Dedifferentiated amniotic fluid mesenchymal stem cell (primary cell): ENCODE measurements around the gene UGT1A9.
A peak's percentile ranks its signal among the peaks of the same experiment; 100 is the strongest.
"Not testable (repeated sequence)": the region's sequence is repeated elsewhere in the genome, so short reads cannot be mapped to it uniquely, and the experiment has no call there.

Experiments used
- DNase-seq: peaks from one replicate; pipeline ENCODE4 v3.0.0-alpha.2; 2016; ENCODE audit errors: extremely low spot score

UGT1A9 gene

DNA sequence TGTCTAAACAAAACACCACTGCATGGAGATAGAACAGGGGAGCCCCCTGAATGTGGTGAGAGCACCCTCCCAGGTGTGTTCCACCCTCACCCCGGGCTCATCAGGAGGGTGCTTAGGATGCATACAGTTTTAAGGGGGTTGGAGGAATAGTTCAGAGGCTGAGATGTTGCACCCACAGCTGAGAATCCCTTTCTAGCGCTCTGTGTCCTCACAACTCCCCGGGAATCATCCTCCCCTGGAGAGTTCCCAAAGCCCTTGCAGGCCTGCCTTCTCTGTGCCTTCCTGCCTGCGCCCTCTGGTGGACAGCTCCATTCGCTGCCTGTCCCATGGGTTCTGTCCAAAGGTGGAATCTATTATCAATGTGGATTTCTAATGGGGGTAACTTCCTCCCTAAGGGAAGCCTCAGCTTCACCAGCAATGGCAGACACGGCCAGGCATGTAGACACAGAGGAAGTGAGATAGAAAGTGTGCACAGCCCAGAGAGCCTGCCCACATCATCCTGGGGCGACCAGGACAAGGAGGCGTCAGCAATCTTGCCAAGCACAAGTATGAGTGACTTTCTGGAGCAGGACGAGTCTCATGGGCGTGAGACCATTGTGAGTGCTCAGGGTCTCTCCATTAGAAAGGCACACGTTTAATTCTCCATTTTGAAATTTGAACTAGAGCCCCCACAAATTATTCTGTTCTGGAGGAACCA, 39.8 kb downstream of the UGT1A9 start:
- peak; percentile 80 for DNase-seq

GRCh38 chr2:233712611-233713261, 41.0 kb downstream of the UGT1A9 start, which contains the start of gene UGT1A5:
TSS of gene UGT1A5 (plus strand) at chr2:233712907. CDS start at chr2:233712992, 85 bp downstream.
- DNase-seq = no peak

DNA sequence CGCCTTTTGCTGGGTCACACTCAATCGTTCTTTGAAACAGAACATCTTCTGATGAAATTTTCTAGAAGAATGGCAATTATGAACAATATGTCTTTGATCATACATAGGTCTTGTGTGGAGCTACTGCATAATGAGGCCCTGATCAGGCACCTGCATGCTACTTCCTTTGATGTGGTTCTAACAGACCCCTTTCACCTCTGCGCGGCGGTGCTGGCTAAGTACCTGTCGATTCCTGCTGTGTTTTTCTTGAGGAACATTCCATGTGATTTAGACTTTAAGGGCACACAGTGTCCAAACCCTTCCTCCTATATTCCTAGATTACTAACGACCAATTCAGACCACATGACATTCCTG, 41.5 kb downstream of the UGT1A9 start:
- no peak for DNase-seq

DNA sequence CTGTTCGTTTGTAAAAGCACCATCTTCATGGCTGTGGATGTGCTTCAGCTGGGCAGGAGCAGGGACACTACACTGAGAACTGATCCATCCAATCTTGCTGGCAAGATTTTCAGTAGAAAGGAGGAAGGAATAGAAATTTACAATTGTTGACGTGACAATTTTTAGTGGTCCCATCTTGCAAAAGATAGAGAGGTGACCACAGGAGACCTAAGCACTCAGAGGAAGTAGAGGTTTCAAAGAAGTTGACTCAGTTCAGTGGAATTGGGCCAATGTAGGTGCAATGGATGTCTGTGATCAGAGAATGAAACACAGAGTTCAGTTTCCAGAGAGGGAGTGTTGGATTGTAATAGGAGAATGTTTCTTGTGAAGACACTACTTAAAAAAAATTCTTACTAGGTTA, 42.4 kb downstream of the UGT1A9 start:
- no peak for DNase-seq

DNA sequence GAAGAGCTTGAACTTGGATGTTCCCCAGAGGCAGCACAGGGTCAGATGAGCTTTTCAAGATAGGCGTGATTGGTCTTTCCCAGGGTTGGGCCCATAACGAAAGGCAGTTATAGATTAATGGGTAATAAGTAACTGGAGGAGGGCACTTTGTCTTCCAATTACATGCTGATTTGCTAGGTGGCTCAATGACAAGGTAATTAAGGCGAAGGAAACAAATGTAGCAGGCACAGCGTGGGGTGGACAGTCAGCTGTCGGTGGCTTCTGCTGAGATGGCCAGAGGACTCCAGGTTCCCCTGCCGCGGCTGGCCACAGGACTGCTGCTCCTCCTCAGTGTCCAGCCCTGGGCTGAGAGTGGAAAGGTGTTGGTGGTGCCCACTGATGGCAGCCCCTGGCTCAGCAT, 46.9 kb downstream of the UGT1A9 start, which contains the start of gene UGT1A4:
UGT1A4 (plus strand) TSS at position 185 of the 400 bp plus-strand sequence; CDS start at position 270, 85 bp downstream.
- no peak for DNase-seq

DNA sequence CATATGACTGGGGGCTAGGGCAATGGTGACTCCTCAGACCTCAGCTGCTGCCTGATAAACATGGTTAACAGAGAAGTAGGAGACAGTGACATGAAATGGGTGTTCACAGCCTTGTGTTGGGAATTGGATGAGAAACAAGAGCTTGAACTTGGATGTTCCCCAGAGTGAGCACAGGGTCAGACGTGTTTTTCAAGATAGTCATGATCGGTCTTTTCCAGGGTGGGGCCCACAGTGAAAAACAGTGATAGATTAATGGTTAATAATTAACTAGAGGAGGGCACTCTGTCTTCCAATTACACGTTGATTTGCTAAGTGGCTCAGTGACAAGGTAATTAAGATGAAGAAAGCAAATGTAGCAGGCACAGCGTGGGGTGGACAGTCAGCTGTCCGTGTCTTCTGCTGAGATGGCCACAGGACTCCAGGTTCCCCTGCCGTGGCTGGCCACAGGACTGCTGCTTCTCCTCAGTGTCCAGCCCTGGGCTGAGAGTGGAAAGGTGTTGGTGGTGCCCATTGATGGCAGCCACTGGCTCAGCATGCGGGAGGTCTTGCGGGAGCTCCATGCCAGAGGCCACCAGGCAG, 57.1 kb downstream of the UGT1A9 start, which contains the start of gene UGT1A3:
UGT1A3 (plus strand) TSS at position 320 of the 579 bp plus-strand sequence; CDS start at position 405, 85 bp downstream.
- no peak for DNase-seq

DNA sequence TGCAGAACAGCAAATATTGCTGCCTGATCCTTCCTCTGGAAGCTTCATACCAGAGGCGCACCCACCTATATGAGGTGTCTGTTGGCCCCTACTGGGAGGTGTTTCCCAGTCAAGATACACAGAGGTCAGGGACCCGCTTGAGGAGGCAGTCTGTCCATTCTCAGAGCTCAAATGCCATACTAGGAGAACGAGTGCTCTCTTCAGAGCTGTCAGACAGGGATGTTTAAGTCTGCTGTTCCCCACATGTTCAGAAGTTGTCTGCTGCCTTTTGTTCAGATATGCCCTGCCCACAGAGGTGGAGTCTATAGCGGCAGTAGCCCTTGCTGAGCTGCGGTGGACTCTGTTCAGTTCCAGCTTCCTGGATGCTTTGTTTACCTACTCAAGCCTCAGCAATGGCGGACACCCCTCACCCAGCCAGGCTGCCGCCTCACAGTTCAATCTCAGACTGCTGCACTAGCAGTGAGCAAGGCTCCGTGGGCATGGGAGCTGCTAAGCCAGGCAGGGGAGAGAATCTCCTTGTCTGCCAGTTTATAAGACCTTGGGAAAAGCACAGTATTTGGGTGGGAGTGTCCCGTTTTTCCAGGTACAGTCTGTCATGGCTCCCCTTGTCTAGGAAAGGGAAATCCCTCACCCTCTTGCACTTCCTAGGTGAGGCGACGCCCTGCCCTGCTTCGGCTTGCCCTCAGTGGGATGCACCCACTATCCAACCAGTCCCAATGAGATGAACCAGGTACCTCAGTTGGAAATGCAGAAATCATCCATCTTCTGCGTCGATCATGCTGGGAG, 65.4 kb downstream of the UGT1A9 start:
- not testable (repeated sequence) for DNase-seq

GRCh38 chr2:233740870-233741269, 69.2 kb downstream of the UGT1A9 start:
- no peak for DNase-seq

DNA sequence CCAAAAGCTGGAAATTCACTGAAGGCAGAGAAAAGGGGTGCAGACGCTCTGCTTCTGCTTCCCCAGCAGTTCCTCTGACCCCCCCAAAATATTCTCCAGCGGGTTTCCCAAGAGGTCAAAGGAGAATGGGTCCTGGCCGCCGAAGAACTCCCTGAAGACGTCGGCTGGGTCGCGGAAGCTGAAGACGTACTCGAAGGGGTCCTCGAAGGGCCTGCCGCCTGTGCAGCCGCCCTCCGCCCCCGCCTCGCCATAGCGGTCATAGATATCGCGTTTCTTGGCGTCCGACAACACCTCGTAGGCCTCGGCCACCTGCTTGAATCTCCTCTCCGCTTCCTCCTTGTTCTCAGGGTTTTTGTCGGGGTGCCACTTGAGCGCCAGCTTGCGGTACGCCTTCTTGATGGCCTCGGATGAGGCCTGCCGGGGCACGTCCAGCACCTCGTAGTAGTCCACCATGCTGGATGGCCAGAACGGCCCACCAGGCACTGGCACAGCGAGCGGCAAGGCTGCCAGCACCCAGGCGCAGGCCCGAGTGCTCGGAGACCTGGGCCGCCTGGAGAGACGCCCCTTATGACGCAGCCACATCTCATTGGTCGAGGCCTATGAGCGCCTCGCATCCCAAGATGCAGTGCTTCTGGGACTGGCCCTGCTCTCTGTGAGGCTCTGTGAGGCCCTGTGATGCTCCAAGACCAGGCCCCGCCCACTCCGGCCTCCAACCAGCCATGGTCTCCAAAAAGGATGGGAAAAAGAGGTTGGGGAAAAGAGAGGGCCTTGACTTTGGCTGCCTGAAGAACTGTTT, 72.0 kb downstream of the UGT1A9 start:
- no peak for DNase-seq

DNA sequence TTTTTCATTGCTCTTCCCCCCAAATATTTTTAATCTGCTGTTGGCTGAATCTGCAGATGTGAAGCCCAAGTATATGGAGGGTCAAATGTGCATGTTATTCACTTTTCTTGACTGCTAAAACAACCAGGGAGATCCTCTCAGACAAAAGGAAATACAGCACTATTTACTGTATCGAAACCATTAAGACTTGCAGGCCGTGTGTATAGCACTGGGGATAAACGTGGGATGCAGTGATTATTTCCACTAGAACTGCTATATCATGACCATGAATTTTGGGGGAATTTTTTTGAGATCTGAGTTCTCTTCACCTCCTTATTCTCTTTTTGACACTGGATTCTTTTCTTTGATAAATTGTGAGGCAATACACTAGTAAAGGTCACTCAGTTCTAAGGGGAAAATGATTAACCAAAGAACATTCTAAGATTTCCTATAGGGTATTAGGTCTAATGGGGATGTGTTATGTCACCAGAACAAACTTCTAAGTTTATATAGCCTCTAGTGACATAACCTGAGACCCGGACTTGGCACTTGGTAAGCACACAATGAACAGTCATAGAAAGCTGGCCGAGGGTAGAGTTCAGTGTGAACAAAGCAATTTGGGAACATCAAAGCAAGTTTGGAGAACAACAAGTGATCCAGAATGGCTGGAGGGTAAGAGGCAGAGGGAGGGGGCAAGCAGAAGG, 73.5 kb downstream of the UGT1A9 start:
- no peak for DNase-seq

DNA sequence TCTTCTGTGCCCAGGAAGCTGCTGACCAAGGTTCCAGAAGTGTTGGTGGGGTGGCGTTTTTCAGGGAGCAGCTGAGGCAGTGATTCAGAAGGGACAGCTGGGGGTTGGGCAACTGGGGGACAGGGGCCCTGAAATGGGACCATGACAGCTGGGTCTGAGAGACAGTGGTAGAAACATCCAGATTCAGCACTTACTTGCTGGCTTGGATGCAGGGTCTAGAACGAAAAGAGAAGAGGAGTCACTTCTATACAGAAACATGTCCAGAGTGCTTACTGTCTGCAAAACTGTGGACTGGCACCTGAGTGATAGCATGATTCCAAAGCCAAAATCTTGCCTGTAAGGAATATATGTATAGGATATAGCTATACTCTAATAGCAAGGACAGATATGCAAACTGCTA, 74.1 kb downstream of the UGT1A9 start:
- not testable (repeated sequence) for DNase-seq

DNA sequence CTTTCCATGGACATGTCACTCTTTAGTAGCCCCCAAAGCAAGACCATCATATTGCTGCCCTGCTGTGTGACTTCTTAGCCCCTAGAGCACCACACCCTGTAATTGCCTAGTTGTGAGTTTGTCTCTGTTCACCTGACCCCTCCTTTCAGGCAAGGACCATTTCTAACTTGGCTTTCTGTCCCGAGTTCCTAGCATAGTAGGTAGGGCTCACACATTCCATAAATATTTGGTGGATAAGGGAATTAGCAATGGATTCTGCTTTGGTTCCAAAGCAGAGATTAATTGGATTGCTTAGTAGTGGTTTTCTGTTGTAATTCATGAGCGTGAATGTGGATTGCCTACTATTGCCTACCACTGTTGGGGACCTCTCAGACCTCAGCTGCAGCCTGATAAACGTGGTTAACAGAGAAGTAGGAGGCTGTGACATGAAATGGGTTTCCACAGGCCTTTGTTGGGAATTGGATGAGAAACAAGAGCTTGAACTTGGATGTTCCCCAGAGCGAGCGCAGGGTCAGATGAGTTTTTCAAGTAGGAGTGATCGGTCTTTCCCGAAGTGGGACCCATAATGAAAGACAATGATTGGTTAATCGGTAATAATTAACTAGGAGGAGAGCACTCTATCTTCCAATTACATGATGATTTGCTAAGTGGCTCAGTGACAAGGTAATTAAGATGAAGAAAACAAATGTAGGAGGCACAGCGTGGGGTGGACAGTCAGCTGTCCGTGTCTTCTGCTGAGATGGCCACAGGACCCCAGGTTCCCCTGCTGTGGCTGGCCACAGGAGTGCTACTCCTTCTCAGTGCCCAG, 75.0 kb downstream of the UGT1A9 start:
- DNase-seq = no peak

GRCh38 chr2:233747283-233747544, 75.5 kb downstream of the UGT1A9 start:
- no peak for DNase-seq

- DNase-seq = not testable (repeated sequence)
Observed at GRCh38 chr2:233750689-233751088, 79.0 kb downstream of the UGT1A9 start.

GRCh38 chr2:233751212-233752009, 79.7 kb downstream of the UGT1A9 start:
- not testable (repeated sequence) for DNase-seq

GRCh38 chr2:233754872-233755611, 83.3 kb downstream of the UGT1A9 start:
- no peak for DNase-seq

DNA sequence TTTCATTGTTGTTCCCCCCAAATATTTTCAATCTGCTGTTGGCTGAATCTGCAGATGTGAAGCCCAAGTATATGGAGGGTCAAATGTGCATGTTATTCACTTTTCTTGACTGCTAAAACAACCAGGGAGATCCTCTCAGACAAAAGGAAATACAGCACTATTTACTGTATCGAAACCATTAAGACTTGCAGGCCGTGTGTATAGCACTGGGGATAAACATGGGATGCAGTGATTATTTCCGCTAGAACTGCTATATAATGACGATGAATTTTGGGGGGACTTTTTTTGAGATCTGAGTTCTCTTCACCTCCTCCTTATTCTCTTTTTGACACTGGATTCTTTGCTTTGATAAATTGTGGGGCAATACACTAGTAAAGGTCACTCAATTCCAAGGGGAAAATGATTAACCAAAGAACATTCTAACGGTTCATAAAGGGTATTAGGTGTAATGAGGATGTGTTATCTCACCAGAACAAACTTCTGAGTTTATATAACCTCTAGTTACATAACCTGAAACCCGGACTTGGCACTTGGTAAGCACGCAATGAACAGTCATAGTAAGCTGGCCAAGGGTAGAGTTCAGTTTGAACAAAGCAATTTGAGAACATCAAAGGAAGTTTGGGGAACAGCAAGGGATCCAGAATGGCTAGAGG, 84.9 kb downstream of the UGT1A9 start:
- no peak for DNase-seq

- no peak for DNase-seq
Observed at GRCh38 chr2:233758141-233758540, 86.4 kb downstream of the UGT1A9 start.
